Testis (tissue), 2 donors: Measurements from ENCODE around the gene CCR6.

Experiments used
- CTCF ChIP-seq, 3 experiments: fragments of 450-650 bp in 2 of 3; fragments of 200-600 bp in 1 of 3; sonication (generic) in 1 of 3; IDR thresholded peaks; one replicate each; pipeline ENCODE4 v1.5.1; 2016 to 2019; ENCODE audit warnings: antibody characterized with exemption in 3 of 3, mild to moderate bottlenecking in 2 of 3, moderate library complexity in 1 of 3
- POLR2A ChIP-seq: fragments of 450-650 bp; IDR thresholded peaks from one replicate; pipeline ENCODE4 v1.6.1; 2017; ENCODE audit warnings: antibody characterized with exemption, mild to moderate bottlenecking, moderate library complexity

- TF ChIP-seq POLR2A (no peak), CTCF (IDR thresholded peaks at IDR 0.05) (no peak)
Observed at GRCh38 chr6:167163476-167164011, 40.6 kb downstream of the CCR6 start.
